GM12878 (cell line): Measurements from ENCODE around the gene SKIL. TPM values are rescaled to one million over a fixed set of nuclear protein-coding genes. Genes with fewer than 3 reads are reported as not detected.
A peak's percentile ranks its signal among the peaks of the same experiment; 100 is the strongest.

Source experiments
- BCL3 ChIP-seq: IDR thresholded peaks from 2 replicates; pipeline ENCODE4 v1.6.1; 2011; ENCODE audit warnings: borderline replicate concordance, low read depth, mild to moderate bottlenecking, moderate library complexity, low read length; ENCODE audit not compliant: insufficient read depth, poor library complexity, severe bottlenecking
- BHLHE40 ChIP-seq, 2 experiments: fragments of 450-650 bp in 1 of 2; IDR thresholded peaks; 2 replicates each; pipeline ENCODE4 v1.6.1; 2011 to 2017; ENCODE audit warnings: low read depth in 2 of 2, borderline replicate concordance in 1 of 2, improper control_type of control experiment in 1 of 2, low read length in 1 of 2, mild to moderate bottlenecking in 1 of 2
- CREM ChIP-seq: IDR thresholded peaks from 2 replicates; pipeline ENCODE4 v1.6.1; 2014; ENCODE audit warnings: antibody characterized with exemption, low read depth
- ESRRA ChIP-seq: IDR thresholded peaks from 2 replicates; pipeline ENCODE4 v1.6.1; 2012; ENCODE audit warnings: mild to moderate bottlenecking, low read length, improper control_type of control experiment
- FOXM1 ChIP-seq: IDR thresholded peaks from 2 replicates; pipeline ENCODE4 v1.6.1; 2012; ENCODE audit warnings: low read depth, mild to moderate bottlenecking, inconsistent platforms, low read length, moderate library complexity
- GATAD2B ChIP-seq: fragments of 450-650 bp; conservative IDR thresholded peaks from 2 replicates; pipeline ENCODE4 v1.6.1; 2017; ENCODE audit warnings: low read depth, mild to moderate bottlenecking, moderate library complexity
- IKZF1 ChIP-seq: fragments of 450-650 bp; conservative IDR thresholded peaks from 2 replicates; pipeline ENCODE4 v1.6.1; 2017; ENCODE audit warnings: antibody characterized with exemption, mild to moderate bottlenecking
- IKZF2 ChIP-seq, 2 experiments: fragments of 450-650 bp; IDR thresholded peaks; 2 replicates each; pipeline ENCODE4 v1.6.1; 2017; ENCODE audit warnings: mild to moderate bottlenecking in 2 of 2, moderate library complexity in 2 of 2
- MEF2B ChIP-seq: fragments of 450-650 bp; IDR thresholded peaks from 2 replicates; pipeline ENCODE4 v1.6.1; 2018; ENCODE audit warnings: mild to moderate bottlenecking, moderate library complexity; ENCODE audit not compliant: partially characterized antibody, poor library complexity, severe bottlenecking
- MTA2 ChIP-seq: fragments of 450-650 bp; IDR thresholded peaks from 2 replicates; pipeline ENCODE4 v1.6.1; 2016; ENCODE audit warnings: low read depth, mild to moderate bottlenecking, moderate library complexity
- MYB ChIP-seq: fragments of 150-350 bp; IDR thresholded peaks from 2 replicates; pipeline ENCODE4 v1.6.1; 2014; ENCODE audit warnings: mild to moderate bottlenecking, low read depth, low read length, borderline replicate concordance
- POU2F2 ChIP-seq: IDR thresholded peaks from 3 replicates; pipeline ENCODE4 v1.6.1; 2011; ENCODE audit warnings: low read depth, mild to moderate bottlenecking, low read length, borderline replicate concordance
- RELA ChIP-seq: fragments of 450-650 bp; IDR thresholded peaks from 2 replicates; pipeline ENCODE4 v1.8.0; 2014; ENCODE audit warnings: borderline replicate concordance; ENCODE audit not compliant: partially characterized antibody
- ZSCAN29 ChIP-seq: fragments of 450-650 bp; IDR thresholded peaks from 2 replicates; pipeline ENCODE4 v1.6.1; 2017; ENCODE audit warnings: mild to moderate bottlenecking, moderate library complexity
- ZZZ3 ChIP-seq: IDR thresholded peaks from 2 replicates; pipeline ENCODE4 v1.6.1; 2011; ENCODE audit warnings: low read depth; ENCODE audit not compliant: control insufficient read depth, insufficient read length
- polyA plus RNA-seq, 11 experiments: library from polyadenylated mRNA; depleted of rRNA in 4 of 11; unstranded in 6 of 11; stranded (reverse) in 5 of 11; fragments of >200 nt; fragmentation: Nextera tagmentation in 4 of 11; fragmentation: Illumina TruSeq in 1 of 11; extraction: Ambion mirVana in 4 of 11; extraction: Trizol in 1 of 11; gene quantifications; 1 replicate in 1 of 11; 2 replicates in 10 of 11; pipeline versions ENCODE4 v1.2.1 to v1.2.3, GENCODE V29; 2011 to 2016; ENCODE audit warnings: inconsistent platforms in 2 of 11, missing spikeins in 2 of 11, low read depth in 1 of 11
- total RNA-seq, 4 experiments: library from RNA; depleted of rRNA in 3 of 4; stranded (reverse); fragments of >200 nt in 3 of 4; fragmentation: Illumina TruSeq in 1 of 4; extraction: Trizol in 1 of 4; gene quantifications; 2 replicates each; pipeline versions ENCODE4 v1.2.1 to v1.2.3, GENCODE V29; 2013 to 2021
- TF ChIP-seq, protein P1 (sequence below): IDR thresholded peaks from 2 replicates; pipeline ENCODE4 v1.6.1; 2012; ENCODE audit warnings: low read length, inconsistent platforms
- TF ChIP-seq, protein P2 (sequence below): IDR thresholded peaks from 2 replicates; pipeline ENCODE4 v1.6.1; 2012; ENCODE audit warnings: improper control_type of control experiment, low read depth, low read length; ENCODE audit not compliant: insufficient replicate concordance
- TF ChIP-seq, protein P3 (sequence below): fragments of 450-650 bp; IDR thresholded peaks from 2 replicates; pipeline ENCODE4 v1.6.1; 2017; ENCODE audit warnings: borderline replicate concordance

Gene SKIL
- total and polyA plus RNA-seq, 10 of the 15 experiments (the other 5 are each of a cell fraction or from before 2014, with no cell fraction given) = 2.7 to 14.8 (median 6.7) TPM

- TF ChIP-seq MYB (no peak), FOXM1 (no peak), ESRRA (no peak), IKZF1 (peak; percentile 74), GATAD2B (peak; percentile 38; the same call in 1 of the 2 replicates), RELA (no peak), IKZF2 (IDR thresholded peaks at IDR 0.05) (peak; percentile 62 to 68; a peak in 2 of 4 replicates), CREM (no peak), BHLHE40 (IDR thresholded peaks at IDR 0.05; ENCODE audit: borderline replicate concordance in 1 of 2, low read depth in 2 of 2, low read length in 1 of 2) (peak; percentile 79 to 91), POU2F2 (no peak), ZZZ3 (no peak), MEF2B (peak; percentile 43), BCL3 (no peak), MTA2 (peak; percentile 77), ZSCAN29 (no peak)
- TF ChIP-seq, protein P1, sequence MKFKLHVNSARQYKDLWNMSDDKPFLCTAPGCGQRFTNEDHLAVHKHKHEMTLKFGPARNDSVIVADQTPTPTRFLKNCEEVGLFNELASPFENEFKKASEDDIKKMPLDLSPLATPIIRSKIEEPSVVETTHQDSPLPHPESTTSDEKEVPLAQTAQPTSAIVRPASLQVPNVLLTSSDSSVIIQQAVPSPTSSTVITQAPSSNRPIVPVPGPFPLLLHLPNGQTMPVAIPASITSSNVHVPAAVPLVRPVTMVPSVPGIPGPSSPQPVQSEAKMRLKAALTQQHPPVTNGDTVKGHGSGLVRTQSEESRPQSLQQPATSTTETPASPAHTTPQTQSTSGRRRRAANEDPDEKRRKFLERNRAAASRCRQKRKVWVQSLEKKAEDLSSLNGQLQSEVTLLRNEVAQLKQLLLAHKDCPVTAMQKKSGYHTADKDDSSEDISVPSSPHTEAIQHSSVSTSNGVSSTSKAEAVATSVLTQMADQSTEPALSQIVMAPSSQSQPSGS = no peak
- TF ChIP-seq, protein P2, sequence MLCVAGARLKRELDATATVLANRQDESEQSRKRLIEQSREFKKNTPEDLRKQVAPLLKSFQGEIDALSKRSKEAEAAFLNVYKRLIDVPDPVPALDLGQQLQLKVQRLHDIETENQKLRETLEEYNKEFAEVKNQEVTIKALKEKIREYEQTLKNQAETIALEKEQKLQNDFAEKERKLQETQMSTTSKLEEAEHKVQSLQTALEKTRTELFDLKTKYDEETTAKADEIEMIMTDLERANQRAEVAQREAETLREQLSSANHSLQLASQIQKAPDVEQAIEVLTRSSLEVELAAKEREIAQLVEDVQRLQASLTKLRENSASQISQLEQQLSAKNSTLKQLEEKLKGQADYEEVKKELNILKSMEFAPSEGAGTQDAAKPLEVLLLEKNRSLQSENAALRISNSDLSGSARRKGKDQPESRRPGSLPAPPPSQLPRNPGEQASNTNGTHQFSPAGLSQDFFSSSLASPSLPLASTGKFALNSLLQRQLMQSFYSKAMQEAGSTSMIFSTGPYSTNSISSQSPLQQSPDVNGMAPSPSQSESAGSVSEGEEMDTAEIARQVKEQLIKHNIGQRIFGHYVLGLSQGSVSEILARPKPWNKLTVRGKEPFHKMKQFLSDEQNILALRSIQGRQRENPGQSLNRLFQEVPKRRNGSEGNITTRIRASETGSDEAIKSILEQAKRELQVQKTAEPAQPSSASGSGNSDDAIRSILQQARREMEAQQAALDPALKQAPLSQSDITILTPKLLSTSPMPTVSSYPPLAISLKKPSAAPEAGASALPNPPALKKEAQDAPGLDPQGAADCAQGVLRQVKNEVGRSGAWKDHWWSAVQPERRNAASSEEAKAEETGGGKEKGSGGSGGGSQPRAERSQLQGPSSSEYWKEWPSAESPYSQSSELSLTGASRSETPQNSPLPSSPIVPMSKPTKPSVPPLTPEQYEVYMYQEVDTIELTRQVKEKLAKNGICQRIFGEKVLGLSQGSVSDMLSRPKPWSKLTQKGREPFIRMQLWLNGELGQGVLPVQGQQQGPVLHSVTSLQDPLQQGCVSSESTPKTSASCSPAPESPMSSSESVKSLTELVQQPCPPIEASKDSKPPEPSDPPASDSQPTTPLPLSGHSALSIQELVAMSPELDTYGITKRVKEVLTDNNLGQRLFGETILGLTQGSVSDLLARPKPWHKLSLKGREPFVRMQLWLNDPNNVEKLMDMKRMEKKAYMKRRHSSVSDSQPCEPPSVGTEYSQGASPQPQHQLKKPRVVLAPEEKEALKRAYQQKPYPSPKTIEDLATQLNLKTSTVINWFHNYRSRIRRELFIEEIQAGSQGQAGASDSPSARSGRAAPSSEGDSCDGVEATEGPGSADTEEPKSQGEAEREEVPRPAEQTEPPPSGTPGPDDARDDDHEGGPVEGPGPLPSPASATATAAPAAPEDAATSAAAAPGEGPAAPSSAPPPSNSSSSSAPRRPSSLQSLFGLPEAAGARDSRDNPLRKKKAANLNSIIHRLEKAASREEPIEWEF = no peak
- TF ChIP-seq, protein P3, sequence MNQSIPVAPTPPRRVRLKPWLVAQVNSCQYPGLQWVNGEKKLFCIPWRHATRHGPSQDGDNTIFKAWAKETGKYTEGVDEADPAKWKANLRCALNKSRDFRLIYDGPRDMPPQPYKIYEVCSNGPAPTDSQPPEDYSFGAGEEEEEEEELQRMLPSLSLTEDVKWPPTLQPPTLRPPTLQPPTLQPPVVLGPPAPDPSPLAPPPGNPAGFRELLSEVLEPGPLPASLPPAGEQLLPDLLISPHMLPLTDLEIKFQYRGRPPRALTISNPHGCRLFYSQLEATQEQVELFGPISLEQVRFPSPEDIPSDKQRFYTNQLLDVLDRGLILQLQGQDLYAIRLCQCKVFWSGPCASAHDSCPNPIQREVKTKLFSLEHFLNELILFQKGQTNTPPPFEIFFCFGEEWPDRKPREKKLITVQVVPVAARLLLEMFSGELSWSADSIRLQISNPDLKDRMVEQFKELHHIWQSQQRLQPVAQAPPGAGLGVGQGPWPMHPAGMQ = no peak
Measured at GRCh38 chr3:170331143-170331542, 26.4 kb upstream of the SKIL start (continued).
